Upper lobe of left lung (tissue), 4 donors: Measurements from ENCODE around the gene LAMP1.

ENCODE experiments used
- POLR2AphosphoS5 ChIP-seq, 2 donors: sonication (generic); formaldehyde crosslinking; IDR thresholded peaks; one replicate each; pipeline ENCODE4 v1.5.1; 2017; ENCODE audit warnings: antibody characterized with exemption in 2 of 2
- TF ChIP-seq, protein P1 (sequence below), 6 experiments: fragments of 450-650 bp in 4 of 6; fragments of 200-600 bp in 2 of 6; sonication (generic) in 2 of 6; IDR thresholded peaks; one replicate each; pipeline ENCODE4 v1.5.1; 2016 to 2019; ENCODE audit warnings: antibody characterized with exemption in 6 of 6

GRCh38 chr13:113318956-113319355 is 21.9 kb downstream of the LAMP1 start:
- TF ChIP-seq, protein P1, sequence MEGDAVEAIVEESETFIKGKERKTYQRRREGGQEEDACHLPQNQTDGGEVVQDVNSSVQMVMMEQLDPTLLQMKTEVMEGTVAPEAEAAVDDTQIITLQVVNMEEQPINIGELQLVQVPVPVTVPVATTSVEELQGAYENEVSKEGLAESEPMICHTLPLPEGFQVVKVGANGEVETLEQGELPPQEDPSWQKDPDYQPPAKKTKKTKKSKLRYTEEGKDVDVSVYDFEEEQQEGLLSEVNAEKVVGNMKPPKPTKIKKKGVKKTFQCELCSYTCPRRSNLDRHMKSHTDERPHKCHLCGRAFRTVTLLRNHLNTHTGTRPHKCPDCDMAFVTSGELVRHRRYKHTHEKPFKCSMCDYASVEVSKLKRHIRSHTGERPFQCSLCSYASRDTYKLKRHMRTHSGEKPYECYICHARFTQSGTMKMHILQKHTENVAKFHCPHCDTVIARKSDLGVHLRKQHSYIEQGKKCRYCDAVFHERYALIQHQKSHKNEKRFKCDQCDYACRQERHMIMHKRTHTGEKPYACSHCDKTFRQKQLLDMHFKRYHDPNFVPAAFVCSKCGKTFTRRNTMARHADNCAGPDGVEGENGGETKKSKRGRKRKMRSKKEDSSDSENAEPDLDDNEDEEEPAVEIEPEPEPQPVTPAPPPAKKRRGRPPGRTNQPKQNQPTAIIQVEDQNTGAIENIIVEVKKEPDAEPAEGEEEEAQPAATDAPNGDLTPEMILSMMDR (IDR thresholded peaks at IDR 0.05), result no peak
- no peak for TF ChIP-seq POLR2AphosphoS5 (IDR thresholded peaks at IDR 0.05)
